ENCODE data around the gene TRIM47. TPM values are rescaled to one million over a fixed set of nuclear protein-coding genes. Genes with fewer than 3 reads are reported as not detected.
"Not testable (repeated sequence)": the region's sequence is repeated elsewhere in the genome, so short reads cannot be mapped to it uniquely, and the experiment has no call there.

Gene TRIM47
- polyA plus RNA-seq, 5 donors, result 13.0 to 26.4 (median 15.9) TPM

GRCh38 chr17:75872434-75873351 lies 5.7 kb downstream of the TRIM47 start:
- peak in 1 of 2 donors; percentile 50 for DNase-seq

DNA sequence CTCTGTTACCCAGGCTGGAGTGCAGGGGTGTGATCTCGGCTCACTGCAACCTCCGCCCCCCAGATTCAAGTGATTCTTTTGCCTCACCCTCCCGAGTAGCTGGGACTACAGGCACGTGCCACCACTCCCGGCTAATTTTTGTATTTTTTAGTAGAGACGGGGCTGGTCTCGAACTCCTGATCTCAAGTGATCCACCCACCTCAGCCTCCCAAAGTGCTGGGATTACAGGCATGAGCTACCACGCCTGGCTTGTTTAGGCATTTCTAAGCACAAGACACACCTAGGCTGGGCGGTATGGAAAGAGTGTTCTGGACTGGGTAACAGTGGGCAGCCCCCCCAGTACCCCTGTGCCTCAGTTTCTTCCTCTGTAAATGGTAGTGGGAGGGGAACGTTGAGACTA lies 8.2 kb downstream of the TRIM47 start:
- DNase-seq, result not testable (repeated sequence)

GRCh38 chr17:75869282-75870141 lies 8.9 kb downstream of the TRIM47 start:
- DNase-seq, result peak; percentile 77 to 88

- DNase-seq, result not testable (repeated sequence)
Measured at GRCh38 chr17:75868730-75869281, 9.6 kb downstream of the TRIM47 start.

- DNase-seq, result peak in 1 of 2 donors; percentile 26
Measured at GRCh38 chr17:75865404-75866188, 12.8 kb downstream of the TRIM47 start.

GRCh38 chr17:75864887-75865286 lies 13.5 kb downstream of the TRIM47 start:
- not testable (repeated sequence) for DNase-seq

DNA sequence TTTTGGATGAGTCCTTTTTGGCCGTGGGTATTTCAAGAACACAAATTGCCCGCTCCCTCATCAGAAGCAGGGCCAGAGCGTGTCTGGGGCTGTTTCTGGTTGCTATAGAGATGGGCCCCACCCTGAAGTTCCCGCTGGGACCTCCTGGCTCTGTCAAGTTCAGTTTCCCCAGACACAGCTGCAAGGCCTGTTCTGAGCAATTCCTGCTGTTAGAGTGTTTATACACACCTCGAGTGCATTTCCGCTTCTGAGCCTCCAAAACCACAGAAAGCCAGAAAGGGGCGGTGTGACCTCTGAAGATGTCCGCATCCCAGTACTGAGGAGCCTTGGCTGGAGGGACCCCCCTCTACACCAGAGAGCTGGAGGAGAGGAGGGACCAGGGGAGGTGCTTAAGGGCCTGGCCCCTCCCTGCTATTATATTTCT lies 13.9 kb downstream of the TRIM47 start:
- peak; percentile 94 to 97 for DNase-seq

DNA sequence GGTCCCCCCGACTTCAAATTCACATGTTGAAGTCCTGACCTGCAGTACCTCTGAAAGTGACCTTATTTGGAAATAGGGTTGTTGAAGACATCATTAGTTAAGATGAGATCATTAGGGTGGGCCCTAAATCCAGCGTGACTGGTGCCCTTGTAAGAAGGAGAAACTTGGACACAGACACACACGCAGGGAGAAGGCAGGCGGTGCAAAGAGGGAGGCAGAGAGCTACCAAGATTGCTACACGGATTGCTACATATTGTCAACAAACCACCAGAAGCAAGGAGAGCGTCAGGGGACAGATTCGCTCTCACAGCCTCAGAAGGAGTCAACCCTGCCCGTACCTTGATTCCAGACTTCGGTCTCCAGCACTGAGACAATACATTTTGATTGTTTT lies 16.5 kb downstream of the TRIM47 start:
- DNase-seq, result no peak

DNA sequence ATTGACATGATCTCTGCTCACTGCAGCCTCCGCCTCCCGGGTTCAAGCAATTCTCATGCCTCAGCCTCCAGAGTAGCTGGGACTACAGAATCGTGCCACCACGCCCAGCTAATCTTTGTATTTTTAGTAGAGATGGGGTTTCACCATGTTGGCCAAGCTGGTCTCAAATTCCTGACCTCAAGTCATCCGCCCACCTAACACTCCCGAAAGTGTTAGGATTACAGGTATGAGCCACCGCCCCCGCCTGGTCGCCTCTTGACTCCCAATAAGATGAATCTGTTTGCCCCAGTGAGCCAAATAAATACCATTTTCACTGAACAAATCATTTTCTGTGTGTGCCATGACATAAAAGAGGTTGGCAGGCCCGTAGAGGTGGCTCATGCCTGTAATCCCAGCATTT lies 19.0 kb downstream of the TRIM47 start:
- not testable (repeated sequence) for DNase-seq

- peak in 1 of 2 donors; percentile 32 for DNase-seq
Measured at GRCh38 chr17:75856062-75856756, 22.2 kb downstream of the TRIM47 start.

GRCh38 chr17:75855310-75856061 lies 22.9 kb downstream of the TRIM47 start, which contains the start of gene WBP2:
TSS of gene WBP2 (minus strand) at chr17:75855335. CDS start at chr17:75855297, 38 bp downstream.
- DNase-seq, result peak; percentile 99

- DNase-seq, result no peak
Measured at GRCh38 chr17:75854881-75855309, 23.5 kb downstream of the TRIM47 start.

DNA sequence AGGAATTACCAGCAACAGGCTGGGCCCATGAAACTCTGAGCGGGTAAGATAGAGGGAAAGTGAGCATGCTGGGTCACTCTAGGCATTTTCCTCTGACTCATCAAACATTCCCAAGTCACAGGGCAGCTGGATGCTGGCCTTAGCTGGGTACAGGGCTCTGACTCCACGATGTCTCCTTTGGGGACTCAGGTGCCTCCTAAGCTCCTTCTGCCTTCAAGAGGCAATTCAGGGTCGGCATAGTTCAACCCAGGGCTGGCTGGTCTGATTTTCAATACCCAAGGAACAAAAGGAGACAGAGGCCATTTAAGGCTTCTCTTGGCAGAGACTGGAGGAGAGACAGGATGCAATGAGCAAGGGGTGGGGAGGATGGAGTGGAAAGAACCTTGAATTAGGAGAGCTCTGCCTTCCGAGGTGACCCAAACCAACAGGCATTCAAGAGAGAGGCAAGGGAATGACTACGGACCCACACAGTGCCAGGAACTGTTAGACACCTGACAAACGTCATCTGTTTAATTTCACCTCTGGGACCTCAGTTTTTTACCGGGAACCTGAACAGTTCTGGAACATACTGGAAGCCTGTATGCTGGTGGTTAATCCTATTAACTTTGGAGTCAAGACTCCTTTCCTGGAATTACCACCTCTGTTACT lies 24.2 kb downstream of the TRIM47 start:
- no peak for DNase-seq

DNA sequence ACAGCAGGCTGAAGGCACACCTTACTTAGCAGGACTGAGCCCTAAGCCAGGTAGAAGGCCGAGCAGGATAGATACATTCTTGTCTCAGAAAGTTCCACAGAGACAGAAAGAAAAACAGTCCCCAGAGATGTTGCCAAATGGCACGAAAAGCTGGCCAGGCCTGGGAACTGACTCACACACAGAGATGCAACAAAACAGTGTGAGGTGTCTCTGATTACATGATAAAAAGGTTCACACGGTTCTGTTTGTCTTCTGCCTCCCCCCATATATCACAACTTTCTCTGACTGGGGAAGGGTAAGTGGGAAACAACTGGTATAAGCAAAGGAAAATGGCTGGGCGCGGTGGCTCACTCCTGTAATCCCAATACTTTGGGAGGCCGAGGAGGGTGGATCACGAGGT lies 24.9 kb downstream of the TRIM47 start:
- DNase-seq, result no peak

GRCh38 chr17:75851693-75851991 lies 26.7 kb downstream of the TRIM47 start:
- not testable (repeated sequence) for DNase-seq

- DNase-seq, result no peak
Measured at GRCh38 chr17:75850928-75851692, 27.3 kb downstream of the TRIM47 start.

DNA sequence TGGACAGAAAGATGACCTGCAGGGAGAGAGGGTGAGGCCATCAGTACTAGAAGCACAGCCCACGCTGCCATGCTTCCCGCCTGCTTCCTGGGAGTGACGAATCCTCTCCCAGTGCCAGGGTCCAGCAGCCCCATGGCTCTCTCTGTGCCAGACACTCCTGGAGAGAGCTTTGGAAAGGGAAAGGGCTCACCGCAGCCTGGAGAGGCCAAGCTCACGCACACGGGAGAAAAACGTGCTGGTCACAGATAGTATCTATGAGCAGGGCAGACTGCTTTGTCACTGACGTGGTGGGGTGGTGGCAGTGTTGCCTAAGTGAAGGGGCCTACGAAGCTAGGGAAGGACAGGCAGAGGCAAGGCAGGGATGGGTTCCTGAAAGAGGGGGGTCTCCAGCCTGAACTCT lies 28.7 kb downstream of the TRIM47 start:
- DNase-seq, result no peak

GRCh38 chr17:75849279-75849646 lies 29.1 kb downstream of the TRIM47 start:
- DNase-seq, result no peak
